TTC549 (cell line): ENCODE results near the gene KCNH1.

ENCODE experiments used
- FAIRE-seq: peaks from 2 replicates; lab custom pipeline; 2012; peaks lifted over from hg19 to GRCh38; lab: Jason Lieb, UNC

KCNH1 gene

GRCh38 chr1:210857146-210857663 lies 276.7 kb downstream of the KCNH1 start:
- FAIRE-seq, result no peak

DNA sequence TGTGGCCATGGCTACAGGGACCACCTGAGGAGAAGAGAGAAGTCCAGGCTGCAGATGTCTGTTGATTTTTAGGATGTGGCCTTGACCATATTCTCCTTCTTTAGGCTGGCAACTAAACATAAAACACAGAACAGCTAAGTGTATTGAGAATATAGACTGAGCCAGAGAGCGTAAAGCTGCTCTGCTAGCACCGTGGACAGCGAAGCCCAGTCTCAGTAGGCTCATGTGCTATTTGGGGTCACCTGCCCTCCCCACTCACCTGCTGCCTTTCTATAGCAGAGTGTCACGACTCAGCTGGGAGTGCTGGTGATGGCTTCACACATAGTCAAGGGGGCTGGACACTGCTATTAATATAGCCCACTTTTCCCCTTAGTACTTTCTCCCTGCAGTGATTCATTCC lies 278.5 kb downstream of the KCNH1 start:
- no peak for FAIRE-seq

- FAIRE-seq, result no peak
Measured at GRCh38 chr1:210853276-210853675, 280.7 kb downstream of the KCNH1 start.

- FAIRE-seq, result no peak
Measured at GRCh38 chr1:210850556-210850955, 283.4 kb downstream of the KCNH1 start.

- no peak for FAIRE-seq
Measured at GRCh38 chr1:210848474-210848873, 285.5 kb downstream of the KCNH1 start.

DNA sequence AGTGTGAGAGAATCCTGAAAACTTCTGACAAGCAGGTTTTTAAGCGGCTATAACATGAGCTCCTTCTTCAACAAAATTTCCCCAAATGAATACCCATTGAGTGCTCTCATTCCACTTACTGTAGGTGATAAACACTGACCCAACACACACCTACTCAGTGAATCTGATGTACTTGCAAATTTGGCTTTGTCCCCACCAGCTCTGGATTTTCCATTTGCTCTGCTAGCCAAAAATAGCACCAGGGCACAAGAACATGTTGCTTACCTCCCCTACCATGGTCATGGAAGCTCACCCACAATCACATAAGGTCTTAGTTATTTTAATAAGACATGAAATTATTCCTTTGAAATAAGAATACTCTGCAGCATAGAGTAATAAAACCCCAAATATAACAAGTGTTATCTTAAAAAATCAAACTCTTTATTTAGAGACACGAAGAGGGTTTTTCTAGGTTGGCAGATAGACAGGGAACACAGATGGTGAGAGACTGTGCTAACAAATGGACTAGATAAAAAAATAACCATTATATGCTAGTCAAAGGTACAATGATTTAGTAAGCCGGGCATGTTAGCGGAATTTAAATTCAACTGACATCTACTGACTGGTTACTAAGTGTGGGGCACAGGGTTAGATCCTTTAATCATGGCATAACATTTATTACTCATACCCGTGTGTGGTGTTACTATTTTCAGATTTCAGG lies 291.9 kb downstream of the KCNH1 start:
- FAIRE-seq, result no peak

DNA sequence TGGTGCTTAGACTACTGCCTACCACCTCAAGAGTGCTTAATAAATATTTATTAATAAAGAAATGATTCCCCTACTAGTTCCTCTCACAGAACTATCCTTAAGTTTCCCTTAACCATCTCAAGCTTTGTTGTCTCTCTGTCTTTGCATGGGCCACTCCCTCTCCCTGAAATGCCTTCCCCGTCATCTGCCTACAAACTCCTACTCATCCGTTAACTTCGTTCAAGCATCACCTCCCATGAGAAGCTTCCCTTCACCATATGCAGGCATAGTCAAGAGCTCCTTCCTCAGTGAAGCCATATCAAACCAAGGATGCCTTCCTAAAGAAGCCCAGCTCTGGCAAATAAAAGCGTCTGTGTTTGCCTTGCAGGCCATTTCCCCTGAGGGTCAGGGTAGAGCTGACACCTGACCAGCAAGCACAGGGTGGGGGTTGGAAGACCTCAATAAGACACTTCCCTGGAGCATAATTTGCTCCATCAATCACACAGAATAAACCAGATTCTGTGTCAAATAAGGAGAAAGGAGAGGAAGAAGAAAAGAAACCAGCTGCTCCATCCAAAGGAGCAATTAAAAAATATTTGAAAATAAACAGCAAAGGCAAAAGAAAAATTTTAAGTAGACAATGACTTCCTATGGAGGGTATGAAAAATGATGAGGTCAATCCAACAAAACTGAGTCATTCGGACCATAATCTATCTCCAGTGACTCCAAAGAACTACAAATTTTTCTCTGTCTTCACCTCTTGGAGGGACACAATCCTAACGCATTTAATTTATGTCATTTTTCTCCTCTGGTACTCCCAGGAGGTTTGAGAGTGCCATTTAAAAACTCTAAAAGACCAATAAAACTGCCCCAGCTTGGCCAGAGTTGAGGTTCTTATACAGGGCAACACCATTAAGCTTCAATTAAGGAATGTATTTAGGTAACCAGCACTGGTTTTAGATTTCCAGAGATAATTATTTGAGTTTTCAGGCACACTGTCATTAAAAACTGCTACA lies 303.6 kb downstream of the KCNH1 start:
- FAIRE-seq, result no peak

GRCh38 chr1:210828996-210829596 lies 304.9 kb downstream of the KCNH1 start:
- FAIRE-seq, result no peak

DNA sequence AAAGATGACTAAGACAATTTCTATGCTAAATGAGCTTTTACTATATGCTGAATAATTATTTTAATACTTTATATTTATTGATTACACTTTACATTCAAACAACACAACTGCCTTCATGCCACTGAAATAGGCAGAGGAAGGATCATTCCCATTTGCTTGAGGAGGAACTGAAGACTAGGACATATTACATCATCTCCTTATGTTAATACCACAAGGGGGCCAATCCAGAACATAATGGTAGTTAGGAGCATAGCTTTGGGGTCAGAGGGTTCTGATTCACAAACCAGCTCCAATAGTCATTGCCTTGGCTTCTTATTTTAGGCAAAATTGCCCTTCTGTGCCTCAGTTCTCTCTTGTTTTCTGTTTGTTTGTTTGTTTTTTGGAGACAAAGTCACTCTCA lies 306.5 kb downstream of the KCNH1 start:
- no peak for FAIRE-seq

GRCh38 chr1:210826686-210827085 lies 307.3 kb downstream of the KCNH1 start:
- FAIRE-seq, result no peak

DNA sequence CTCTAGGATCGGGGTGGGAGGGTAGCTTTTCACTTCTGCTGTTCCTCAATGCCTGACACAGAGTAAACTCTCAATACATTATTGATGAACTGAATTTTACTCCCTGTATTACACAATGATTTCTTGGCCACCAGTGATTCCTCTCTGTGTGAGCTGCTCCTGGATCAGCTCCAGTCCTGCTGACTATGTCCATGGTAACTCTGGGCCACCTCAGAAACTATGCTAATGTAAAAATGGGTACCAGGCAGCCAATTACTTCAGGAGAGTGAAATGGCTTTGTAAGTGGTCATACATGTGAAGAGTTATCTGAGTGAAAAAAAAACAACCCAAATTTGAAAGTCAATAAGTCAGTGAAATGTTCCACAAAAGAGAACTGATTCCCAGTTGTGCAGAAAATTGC lies 311.0 kb downstream of the KCNH1 start:
- no peak for FAIRE-seq

DNA sequence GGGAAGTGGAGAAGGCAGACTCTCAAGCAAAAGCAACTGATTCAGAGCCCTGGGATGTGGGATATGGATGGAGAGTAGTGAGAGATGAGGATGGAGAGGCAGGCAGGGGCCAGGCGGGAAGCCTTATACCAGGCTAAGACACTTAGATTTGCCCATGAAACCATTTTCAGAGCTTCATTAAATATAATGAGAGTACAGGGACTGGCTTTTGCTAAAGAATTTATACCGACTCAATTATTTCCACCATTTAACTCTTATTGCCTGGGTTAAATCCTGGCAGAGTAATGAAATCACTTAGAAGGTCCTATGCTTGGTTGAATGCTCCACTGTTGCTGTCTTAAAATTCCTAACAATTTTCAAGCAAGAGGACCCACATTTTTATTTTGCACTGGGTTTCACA lies 311.7 kb downstream of the KCNH1 start:
- FAIRE-seq, result no peak

DNA sequence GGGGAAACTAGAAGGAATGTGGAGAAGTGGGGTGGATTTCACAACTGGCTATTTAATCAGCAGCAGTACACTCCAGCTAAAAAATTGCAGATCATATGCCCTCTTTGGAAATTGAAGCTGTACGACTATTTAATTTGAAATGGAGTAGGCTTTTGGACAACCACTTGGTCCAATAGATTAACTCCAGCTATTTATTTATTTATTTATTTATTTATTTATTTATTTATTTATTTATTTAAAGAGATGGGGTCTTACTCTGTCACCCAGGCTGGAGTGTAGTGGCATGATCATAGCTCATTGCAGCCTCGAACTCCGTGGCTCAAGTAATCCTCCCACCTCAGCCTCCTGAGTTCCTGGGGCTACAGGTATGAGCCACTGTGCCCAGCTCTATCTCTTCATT lies 312.3 kb downstream of the KCNH1 start:
- FAIRE-seq, result no peak

GRCh38 chr1:210819266-210819665 lies 314.7 kb downstream of the KCNH1 start:
- no peak for FAIRE-seq

DNA sequence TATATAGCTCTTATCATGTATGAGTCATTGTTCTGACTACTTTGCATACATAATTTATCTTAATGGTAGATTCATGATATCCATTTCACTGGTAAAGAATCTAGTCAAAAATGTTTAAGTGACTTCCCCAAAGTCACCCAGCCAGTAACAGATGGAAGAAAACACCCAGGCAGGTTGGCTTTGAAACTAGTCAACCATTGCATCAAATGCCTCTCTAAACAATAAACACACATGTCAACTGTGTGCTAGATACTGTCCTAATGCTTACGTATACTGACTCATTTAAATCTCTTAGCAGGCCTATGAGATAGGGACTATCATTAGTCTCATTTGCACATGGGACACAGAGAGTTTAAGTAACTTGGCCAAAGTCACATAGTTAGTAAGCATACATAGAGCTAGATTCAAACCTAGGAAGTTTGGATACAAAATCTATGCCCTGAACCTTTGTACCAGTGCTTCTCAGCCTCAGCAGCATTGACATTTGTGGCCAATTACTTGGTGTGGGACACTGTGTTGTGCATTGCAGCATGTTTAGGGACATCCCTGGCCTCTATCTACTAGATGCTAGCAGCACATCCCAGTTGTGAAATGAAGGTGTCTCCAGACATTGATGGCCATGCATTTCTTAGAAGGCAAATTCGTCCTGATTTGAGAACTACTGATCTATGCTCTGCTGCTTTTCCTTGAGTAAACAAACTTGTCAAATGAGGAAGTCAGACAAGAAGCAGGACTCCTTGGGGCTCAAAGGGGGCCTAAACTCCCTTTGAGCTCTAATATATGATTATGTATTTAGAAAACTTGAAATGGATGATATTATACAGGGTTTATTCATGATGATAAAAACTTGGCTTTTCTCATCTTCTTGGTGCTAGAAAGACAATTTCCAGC lies 316.3 kb downstream of the KCNH1 start:
- FAIRE-seq, result no peak

DNA sequence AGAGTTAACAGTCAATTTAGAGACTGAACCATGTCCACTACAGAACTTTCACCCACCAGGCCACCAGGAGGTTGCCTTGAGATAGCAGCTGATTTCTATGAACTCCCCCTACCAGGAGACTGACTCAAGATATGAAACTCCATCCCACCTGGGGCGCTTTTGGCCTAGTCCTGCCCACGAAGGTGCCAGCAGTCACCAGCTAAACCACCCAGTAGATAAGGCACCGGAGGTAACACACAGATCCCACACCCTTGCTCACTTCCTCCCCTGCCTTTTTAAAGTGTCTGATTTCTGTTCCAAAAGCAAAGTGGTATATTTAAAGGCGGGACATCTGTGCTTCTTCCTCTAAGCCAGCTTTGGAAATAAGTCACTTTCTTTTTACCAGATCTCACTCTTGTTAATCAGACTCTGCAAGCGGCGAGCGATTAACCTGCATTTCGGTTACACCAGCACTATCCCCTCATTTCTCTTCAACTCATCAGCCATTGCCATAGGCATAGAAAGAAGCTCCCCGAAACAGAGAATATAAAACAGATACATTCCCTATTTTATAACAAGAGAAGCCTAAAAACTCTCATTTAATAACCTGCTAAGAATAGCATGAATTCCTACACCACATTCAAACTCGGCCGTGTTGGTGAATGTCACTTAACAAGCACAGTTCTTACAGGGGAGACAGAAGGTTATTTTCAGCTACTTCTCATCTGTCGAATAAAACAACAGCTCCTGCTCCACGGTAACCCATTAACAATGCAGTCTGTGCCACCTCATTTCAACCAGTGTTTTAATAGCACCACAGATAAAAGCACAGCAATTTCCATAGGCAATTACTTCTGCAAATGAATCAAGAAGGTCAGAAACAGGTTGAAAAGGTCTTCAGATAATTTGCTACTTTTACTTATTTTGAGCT lies 318.1 kb downstream of the KCNH1 start:
- FAIRE-seq, result no peak

- FAIRE-seq, result peak; percentile 25
Measured at GRCh38 chr1:210814382-210815123, 319.4 kb downstream of the KCNH1 start.

DNA sequence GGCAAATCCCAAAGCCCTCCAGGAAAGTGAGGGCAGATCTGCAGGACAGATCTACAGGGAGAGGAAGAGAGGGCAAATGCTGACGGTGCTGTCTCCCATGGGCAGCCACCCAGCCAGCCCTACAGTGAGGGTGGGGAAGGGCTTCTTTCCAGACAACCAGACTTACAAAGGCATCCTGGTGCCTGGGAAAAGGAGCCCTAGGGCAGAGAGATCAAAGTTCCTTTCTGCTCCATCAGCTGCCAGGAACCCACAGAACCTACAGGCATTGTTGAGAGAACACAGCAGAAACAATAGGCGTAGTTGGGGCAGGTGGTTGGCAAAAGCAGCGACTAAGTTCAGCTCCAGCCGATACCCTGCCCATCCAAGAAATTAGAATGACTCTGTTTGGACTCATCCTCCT lies 332.4 kb downstream of the KCNH1 start:
- FAIRE-seq, result no peak

DNA sequence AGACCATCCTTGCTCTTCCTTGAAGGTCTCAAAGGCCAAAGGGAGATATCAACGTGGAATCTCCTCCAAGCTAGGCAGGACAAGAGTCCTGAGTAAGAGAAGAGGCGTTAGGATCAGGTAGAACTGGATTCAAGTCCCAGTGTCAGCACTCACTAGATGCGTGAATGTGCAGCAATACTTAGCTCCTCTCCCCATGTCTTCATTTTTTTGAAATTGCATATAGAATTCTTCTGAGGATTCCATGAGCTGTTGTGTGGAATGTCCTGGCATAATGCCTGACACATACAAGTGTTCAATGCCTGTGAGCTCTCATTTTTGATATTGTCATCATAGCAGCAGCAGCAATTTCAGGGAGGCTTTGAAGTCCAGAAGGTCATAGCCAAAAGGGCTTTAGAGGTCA lies 333.2 kb downstream of the KCNH1 start:
- FAIRE-seq, result no peak

- no peak for FAIRE-seq
Measured at GRCh38 chr1:210800301-210800700, 333.6 kb downstream of the KCNH1 start.
